MM.1S (cell line): ENCODE data around the gene SOCS2.

Experiments used
- DNase-seq: peaks from one replicate; pipeline ENCODE4 v3.0.0-alpha.2; 2015
- H2AFZ ChIP-seq: fragments of 300-600 bp; sonication (generic); 2 replicates; pipeline ENCODE4 v1.6.0; 2016; ENCODE audit warnings: antibody characterized with exemption, low read length
- H3F3A ChIP-seq: fragments of 300-600 bp; sonication (generic); 2 replicates; pipeline ENCODE4 v1.6.1; 2016; ENCODE audit warnings: mild to moderate bottlenecking, antibody characterized with exemption, low read length, moderate library complexity, mixed read lengths; ENCODE audit not compliant: insufficient read depth
- H3K27ac ChIP-seq: fragments of 300-600 bp; sonication (generic); 2 replicates; pipeline ENCODE4 v1.5.1; 2016; ENCODE audit warnings: mild to moderate bottlenecking, low read length
- H3K27me3 ChIP-seq: fragments of 300-600 bp; sonication (generic); replicated peaks from 2 replicates; pipeline ENCODE4 v1.6.0; 2016; ENCODE audit warnings: low read length; ENCODE audit not compliant: insufficient read depth
- H3K36me3 ChIP-seq: fragments of 300-600 bp; sonication (generic); replicated peaks from 2 replicates; pipeline ENCODE4 v1.6.1; 2016; ENCODE audit warnings: mild to moderate bottlenecking, low read length, mixed read lengths; ENCODE audit not compliant: insufficient read depth
- H3K4me1 ChIP-seq: fragments of 300-600 bp; sonication (generic); 2 replicates; pipeline ENCODE4 v1.6.1; 2016; ENCODE audit warnings: low read length, mixed read lengths
- H3K4me2 ChIP-seq: fragments of 300-600 bp; sonication (generic); 2 replicates; pipeline ENCODE4 v1.6.0; 2016; ENCODE audit warnings: low read depth, low read length
- H3K4me3 ChIP-seq: fragments of 300-600 bp; sonication (generic); 2 replicates; pipeline ENCODE4 v1.5.1; 2016; ENCODE audit warnings: low read length, mixed read lengths
- H3K79me2 ChIP-seq: fragments of 300-600 bp; sonication (generic); 2 replicates; pipeline ENCODE4 v1.6.1; 2016; ENCODE audit warnings: mixed run types, low read length, mixed read lengths
- H3K9ac ChIP-seq: fragments of 300-600 bp; sonication (generic); 2 replicates; pipeline ENCODE4 v1.6.1; 2016; ENCODE audit warnings: low read length, mixed read lengths
- H3K9me2 ChIP-seq: fragments of 300-600 bp; sonication (generic); replicated peaks from 2 replicates; pipeline ENCODE4 v1.6.1; 2016; ENCODE audit warnings: mild to moderate bottlenecking, low read length, mixed read lengths; ENCODE audit not compliant: insufficient read depth
- H3K9me3 ChIP-seq: fragments of 300-600 bp; sonication (generic); replicated peaks from 2 replicates; pipeline ENCODE4 v1.6.1; 2016; ENCODE audit warnings: mild to moderate bottlenecking, low read length, mixed read lengths; ENCODE audit not compliant: insufficient read depth
- H4K20me1 ChIP-seq: fragments of 300-600 bp; sonication (generic); 2 replicates; pipeline ENCODE4 v1.6.1; 2016; ENCODE audit warnings: mild to moderate bottlenecking, low read length, moderate library complexity, mixed read lengths; ENCODE audit not compliant: insufficient read depth
- EZH2 ChIP-seq: fragments of 300-600 bp; sonication (generic); optimal IDR thresholded peaks from 2 replicates; pipeline ENCODE3; 2017; ENCODE audit warnings: low read depth, mild to moderate bottlenecking, antibody characterized with exemption, low read length, mixed read lengths
- EZH2phosphoT487 ChIP-seq: fragments of 300-600 bp; sonication (generic); IDR thresholded peaks from 2 replicates; pipeline ENCODE4 v1.6.1; 2018; ENCODE audit warnings: antibody characterized with exemption, low read length
- TF ChIP-seq, protein P1 (sequence below): fragments of 300-600 bp; sonication (generic); IDR thresholded peaks from 2 replicates; pipeline ENCODE4 v1.5.1; 2016; ENCODE audit warnings: antibody characterized with exemption, low read length, mixed read lengths

SOCS2 gene, protein sequence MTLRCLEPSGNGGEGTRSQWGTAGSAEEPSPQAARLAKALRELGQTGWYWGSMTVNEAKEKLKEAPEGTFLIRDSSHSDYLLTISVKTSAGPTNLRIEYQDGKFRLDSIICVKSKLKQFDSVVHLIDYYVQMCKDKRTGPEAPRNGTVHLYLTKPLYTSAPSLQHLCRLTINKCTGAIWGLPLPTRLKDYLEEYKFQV

DNA sequence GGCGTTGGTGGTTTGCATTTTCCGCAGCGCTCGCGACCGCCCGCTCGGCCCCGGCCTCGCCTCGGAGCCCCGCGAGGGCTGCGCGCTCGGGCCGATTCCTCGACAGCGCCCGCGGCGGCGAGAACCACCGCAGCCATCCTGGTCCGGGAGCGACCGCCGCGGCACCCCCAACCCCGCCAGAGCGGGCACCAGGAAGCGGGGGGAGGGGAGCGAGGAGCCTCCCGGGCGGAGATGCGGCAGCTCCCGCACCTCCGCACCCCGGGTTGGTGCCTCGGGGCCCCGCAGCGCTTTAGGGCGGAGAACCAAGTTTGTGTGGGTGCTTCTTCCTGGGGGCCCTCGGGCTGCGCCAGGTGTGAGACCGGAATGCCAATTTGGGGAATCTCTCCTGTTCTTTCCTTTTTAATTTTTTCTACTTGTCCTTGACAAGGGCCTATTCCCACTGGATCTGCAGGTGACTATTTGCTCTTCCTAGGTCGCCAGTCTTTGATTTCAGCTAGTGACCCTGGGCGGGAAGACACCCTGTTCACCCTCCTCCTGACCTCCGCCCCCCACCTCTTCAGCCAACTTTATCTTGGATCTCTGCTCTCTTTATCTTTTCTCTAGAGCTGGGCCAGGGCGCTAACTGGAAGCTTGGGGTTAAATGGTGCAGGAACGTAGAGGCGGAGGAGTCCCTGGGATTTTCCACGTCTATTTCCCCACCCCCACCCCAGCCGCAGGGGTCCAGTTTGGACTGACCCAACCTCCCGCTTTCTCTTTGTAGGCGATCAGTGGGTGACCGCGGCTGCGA lies at the start of gene SOCS2:
Gene SOCS2 (plus strand): TSS at position 751 of the 787 bp plus-strand sequence. CDS start 223 bp downstream, outside the sequence.
- Histone ChIP-seq H3K27ac (peak within 1 kb of the TSS; percentile 73; the same call in 1 of the 2 replicates), H4K20me1 (no peaks in the 10 kb centered on the region), H3K4me3 (peak within 1 kb of the TSS; percentile 97), H3K27me3 (no peaks in the 10 kb centered on the region), H3K4me2 (peak within 1 kb of the TSS; percentile 99), H3F3A (peaks cover 29% of the 10 kb centered on the region), H3K9me2 (no peaks in the 10 kb centered on the region), H3K9me3 (no peaks in the 10 kb centered on the region), H3K9ac (peak within 1 kb of the TSS; percentile 75), H2AFZ (peak within 1 kb of the TSS; percentile 99), H3K4me1 (peaks cover 8% of the 10 kb centered on the region; the same call in 1 of the 2 replicates), H3K79me2 (no peaks in the 10 kb centered on the region), H3K36me3 (no peaks in the 10 kb centered on the region)
- TF ChIP-seq EZH2phosphoT487 (no peak), EZH2 (no peak)
- TF ChIP-seq, protein P1, sequence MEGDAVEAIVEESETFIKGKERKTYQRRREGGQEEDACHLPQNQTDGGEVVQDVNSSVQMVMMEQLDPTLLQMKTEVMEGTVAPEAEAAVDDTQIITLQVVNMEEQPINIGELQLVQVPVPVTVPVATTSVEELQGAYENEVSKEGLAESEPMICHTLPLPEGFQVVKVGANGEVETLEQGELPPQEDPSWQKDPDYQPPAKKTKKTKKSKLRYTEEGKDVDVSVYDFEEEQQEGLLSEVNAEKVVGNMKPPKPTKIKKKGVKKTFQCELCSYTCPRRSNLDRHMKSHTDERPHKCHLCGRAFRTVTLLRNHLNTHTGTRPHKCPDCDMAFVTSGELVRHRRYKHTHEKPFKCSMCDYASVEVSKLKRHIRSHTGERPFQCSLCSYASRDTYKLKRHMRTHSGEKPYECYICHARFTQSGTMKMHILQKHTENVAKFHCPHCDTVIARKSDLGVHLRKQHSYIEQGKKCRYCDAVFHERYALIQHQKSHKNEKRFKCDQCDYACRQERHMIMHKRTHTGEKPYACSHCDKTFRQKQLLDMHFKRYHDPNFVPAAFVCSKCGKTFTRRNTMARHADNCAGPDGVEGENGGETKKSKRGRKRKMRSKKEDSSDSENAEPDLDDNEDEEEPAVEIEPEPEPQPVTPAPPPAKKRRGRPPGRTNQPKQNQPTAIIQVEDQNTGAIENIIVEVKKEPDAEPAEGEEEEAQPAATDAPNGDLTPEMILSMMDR, result no peak
- peak; percentile 45 for DNase-seq

DNA sequence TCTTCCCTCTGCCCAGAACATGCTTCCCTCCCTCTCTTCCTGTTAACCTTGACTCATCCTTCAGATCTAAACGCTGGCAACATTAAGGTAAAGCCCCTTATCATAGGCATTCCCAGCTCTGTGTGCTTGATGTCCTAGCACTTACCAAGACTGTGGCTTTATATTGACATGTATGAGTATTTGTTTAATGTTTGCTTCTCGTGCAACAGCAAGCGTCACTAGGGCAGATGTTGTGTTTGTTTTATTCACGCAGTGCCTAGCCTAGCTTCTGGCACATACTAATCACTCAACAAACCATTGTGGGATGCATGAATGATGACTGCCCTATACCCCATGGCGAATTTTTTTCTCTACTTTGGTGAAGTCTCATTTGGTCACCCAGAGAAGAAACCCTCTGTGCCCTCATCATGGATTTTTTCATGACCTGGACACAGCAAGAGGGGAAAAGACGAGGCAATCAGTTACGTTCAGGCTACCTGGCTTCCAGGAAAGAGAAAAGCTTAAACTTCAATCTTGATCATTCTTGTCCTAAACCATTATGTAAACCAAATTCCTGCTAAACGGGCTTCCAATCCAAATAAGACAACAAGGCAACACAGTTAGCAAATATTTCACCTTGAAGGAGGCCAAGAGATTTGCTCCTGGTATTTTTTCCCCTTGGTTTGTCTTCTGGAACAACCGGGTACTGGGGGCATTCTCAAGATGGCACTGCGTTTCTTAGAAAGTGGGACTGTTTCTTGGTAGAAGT lies 47.9 kb upstream of the SOCS2 start:
- Histone ChIP-seq H3K27me3 (no peaks in the 10 kb centered on the region), H3K4me3 (no peak overlapping the region), H3K9ac (no peak overlapping the region), H3K36me3 (no peaks in the 10 kb centered on the region), H3K27ac (no peak overlapping the region), H3K9me3 (no peaks in the 10 kb centered on the region), H3K9me2 (no peaks in the 10 kb centered on the region), H2AFZ (no peak overlapping the region), H4K20me1 (no peaks in the 10 kb centered on the region), H3K79me2 (no peaks in the 10 kb centered on the region), H3K4me1 (no peaks in the 10 kb centered on the region), H3F3A (no peaks in the 10 kb centered on the region), H3K4me2 (no peak overlapping the region)
- TF ChIP-seq EZH2, result no peak
- no peak for TF ChIP-seq EZH2phosphoT487
- TF ChIP-seq, protein P1, result no peak
- no peak for DNase-seq

DNA sequence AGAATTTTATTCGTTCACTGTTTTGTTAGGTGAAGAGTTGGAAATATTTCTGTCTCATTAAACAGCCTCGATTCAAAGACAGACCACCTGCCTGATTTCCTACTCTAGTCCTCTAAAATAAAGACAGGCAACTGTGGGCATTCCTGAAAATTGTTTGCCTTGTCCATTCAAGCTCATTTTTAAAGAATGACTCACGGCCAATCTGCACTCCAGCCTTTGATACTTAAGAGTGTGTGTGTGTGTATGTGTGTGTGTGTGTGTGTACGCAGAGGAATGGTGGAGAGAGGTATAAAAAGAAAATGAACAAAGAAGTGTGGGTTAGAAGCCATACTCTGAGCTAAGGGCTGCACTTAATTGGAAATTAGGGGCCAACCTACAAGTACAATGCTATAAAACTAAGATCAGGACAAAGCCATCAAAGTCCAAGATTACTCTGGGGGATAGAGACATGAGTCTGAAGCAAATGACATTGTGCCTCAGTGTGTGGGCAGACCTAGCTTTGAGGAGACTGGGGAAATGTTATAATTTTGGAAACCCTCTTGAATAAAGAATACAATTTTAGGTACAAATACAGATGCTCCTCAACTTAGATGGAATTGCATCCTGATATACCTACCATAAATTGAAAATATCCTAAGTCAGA lies 45.6 kb upstream of the SOCS2 start:
- no peak overlapping the region for H3K4me3 ChIP-seq
- no peaks in the 10 kb centered on the region for H3F3A ChIP-seq
- H3K36me3 ChIP-seq, result no peaks in the 10 kb centered on the region
- H3K4me2 ChIP-seq, result no peak overlapping the region
- H3K9me3 ChIP-seq, result no peaks in the 10 kb centered on the region
- no peak overlapping the region for H3K9ac ChIP-seq
- no peaks in the 10 kb centered on the region for H3K27me3 ChIP-seq
- H3K27ac ChIP-seq, result no peak overlapping the region
- no peak for TF ChIP-seq EZH2
- TF ChIP-seq, protein P1, result no peak
- TF ChIP-seq EZH2phosphoT487, result no peak
- no peaks in the 10 kb centered on the region for H3K9me2 ChIP-seq
- H2AFZ ChIP-seq, result no peak overlapping the region
- H3K4me1 ChIP-seq, result no peaks in the 10 kb centered on the region
- no peaks in the 10 kb centered on the region for H3K79me2 ChIP-seq
- no peak for DNase-seq
- no peaks in the 10 kb centered on the region for H4K20me1 ChIP-seq
